Prostate gland (tissue), 2 donors: Measurements from ENCODE around the gene SMAD9. TPM values are rescaled to one million over a fixed set of nuclear protein-coding genes. Genes with fewer than 3 reads are reported as not detected.

Source experiments
- DNase-seq: peaks from one replicate; pipeline ENCODE4 v3.0.0-alpha.2; 2019; ENCODE audit warnings: low spot score
- H3K27ac ChIP-seq, 2 donors: fragments of 200-600 bp; sonication (generic); 2 replicates each; pipeline ENCODE4 v1.5.1; 2017 to 2019
- H3K27me3 ChIP-seq: fragments of 200-600 bp; sonication (generic); replicated peaks from 2 replicates; pipeline ENCODE4 v1.5.1; 2019; ENCODE audit not compliant: insufficient read depth
- H3K36me3 ChIP-seq, 2 donors: fragments of 200-600 bp; sonication (generic); 1 replicate in 1 of 2; 2 replicates in 1 of 2; pipeline versions ENCODE4 v1.5.1 to v1.8.1; 2017 to 2019
- H3K4me1 ChIP-seq: fragments of 200-600 bp; sonication (generic); replicated peaks from 2 replicates; pipeline ENCODE4 v1.5.1; 2019
- H3K4me3 ChIP-seq, 2 donors: fragments of 200-600 bp; sonication (generic); 2 replicates each; pipeline ENCODE4 v1.5.1; 2017 to 2019
- H3K9me3 ChIP-seq: fragments of 200-600 bp; sonication (generic); 2 replicates; pipeline ENCODE4 v1.5.1; 2017
- POLR2A ChIP-seq: fragments of 450-650 bp; IDR thresholded peaks from one replicate; pipeline ENCODE4 v1.6.1; 2016; ENCODE audit warnings: antibody characterized with exemption, mild to moderate bottlenecking
- POLR2AphosphoS5 ChIP-seq: sonication (generic); formaldehyde crosslinking; IDR thresholded peaks from one replicate; pipeline ENCODE4 v1.6.1; 2017; ENCODE audit warnings: antibody characterized with exemption
- WGBS: methylation state at CpG from one replicate; pipeline ENCODE4 v1.1.5; 2018; 5-methylcytosine and 5-hydroxymethylcytosine counted together
- intact Hi-C: fragments of 100-400 bp; cut with DNase I; formaldehyde crosslinking; loops from one replicate; pipeline ENCODE4 v1.14.2; 2022
- total RNA-seq, 2 donors: library from RNA; depleted of rRNA; stranded (reverse); fragments of >200 nt; gene quantifications; one replicate each; pipeline ENCODE4 v1.1.0, GENCODE V29; 2016
- TF ChIP-seq, protein P1 (sequence below), 4 experiments: fragments of 200-600 bp in 2 of 4; fragments of 450-650 bp in 2 of 4; sonication (generic) in 2 of 4; IDR thresholded peaks; 1 replicate in 3 of 4; 2 replicates in 1 of 4; pipeline ENCODE4 v1.5.1; 2016 to 2019; ENCODE audit warnings: antibody characterized with exemption in 4 of 4, mild to moderate bottlenecking in 2 of 4, moderate library complexity in 2 of 4

Gene SMAD9
- total RNA-seq, 2 donors from 2014 or later: 25.1 to 30.7 TPM

DNA sequence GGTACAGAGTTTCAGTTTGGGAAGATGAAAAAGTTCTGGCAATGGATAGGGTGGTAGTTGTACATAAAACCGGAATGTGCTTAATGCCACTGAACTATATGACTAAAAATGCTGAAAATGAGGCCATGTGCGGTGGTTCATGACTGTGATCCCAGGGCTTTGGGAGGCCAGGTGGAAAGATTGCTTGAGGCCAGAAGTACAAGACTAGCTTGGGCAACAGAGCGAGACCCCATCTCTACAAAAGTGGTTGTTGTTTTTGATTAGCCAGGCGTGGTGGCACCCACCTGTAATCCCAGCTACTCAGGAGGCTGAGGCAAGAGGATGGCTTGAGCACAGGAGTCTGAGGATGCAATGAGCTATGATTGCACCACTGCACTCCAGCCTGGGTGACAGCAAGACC lies 12.8 kb downstream of the SMAD9 start:
- H3K27ac ChIP-seq: peak overlapping the region; percentile 56 to 79
- no peak for DNase-seq
- H3K4me3 ChIP-seq: no peak overlapping the region
- intact Hi-C loops: no loop called here
- H3K4me1 ChIP-seq: no peaks in the 10 kb centered on the region
- H3K36me3 ChIP-seq: no peaks in the 10 kb centered on the region
- TF ChIP-seq POLR2AphosphoS5: no peak
- TF ChIP-seq POLR2A: no peak
- TF ChIP-seq, protein P1, sequence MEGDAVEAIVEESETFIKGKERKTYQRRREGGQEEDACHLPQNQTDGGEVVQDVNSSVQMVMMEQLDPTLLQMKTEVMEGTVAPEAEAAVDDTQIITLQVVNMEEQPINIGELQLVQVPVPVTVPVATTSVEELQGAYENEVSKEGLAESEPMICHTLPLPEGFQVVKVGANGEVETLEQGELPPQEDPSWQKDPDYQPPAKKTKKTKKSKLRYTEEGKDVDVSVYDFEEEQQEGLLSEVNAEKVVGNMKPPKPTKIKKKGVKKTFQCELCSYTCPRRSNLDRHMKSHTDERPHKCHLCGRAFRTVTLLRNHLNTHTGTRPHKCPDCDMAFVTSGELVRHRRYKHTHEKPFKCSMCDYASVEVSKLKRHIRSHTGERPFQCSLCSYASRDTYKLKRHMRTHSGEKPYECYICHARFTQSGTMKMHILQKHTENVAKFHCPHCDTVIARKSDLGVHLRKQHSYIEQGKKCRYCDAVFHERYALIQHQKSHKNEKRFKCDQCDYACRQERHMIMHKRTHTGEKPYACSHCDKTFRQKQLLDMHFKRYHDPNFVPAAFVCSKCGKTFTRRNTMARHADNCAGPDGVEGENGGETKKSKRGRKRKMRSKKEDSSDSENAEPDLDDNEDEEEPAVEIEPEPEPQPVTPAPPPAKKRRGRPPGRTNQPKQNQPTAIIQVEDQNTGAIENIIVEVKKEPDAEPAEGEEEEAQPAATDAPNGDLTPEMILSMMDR (IDR thresholded peaks at IDR 0.05): no peak
- no peaks in the 10 kb centered on the region for H3K27me3 ChIP-seq
- H3K9me3 ChIP-seq: no peaks in the 10 kb centered on the region
- 96% methylated on average over 4 of the region's 4 CpGs for WGBS

DNA sequence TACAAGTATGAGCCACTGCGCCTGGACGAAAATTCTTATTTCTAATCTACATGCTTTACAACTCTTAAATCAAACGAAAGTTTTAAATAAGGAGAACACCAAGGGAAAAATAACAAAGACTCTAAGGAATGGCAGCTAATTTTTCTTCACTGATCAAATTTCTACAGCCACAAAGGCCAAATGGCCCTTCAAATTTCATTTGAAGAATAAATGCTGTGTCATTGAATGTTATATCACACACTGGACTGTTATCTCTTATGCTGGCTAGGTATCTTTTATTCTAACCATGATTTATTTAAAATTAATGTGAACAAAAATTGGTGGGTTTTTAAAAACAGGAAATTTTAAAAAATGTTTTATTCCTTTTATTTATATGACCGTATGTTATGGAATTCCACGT lies 14.1 kb downstream of the SMAD9 start:
- Histone ChIP-seq H3K27me3 (no peaks in the 10 kb centered on the region), H3K36me3 (no peaks in the 10 kb centered on the region), H3K4me3 (no peak overlapping the region), H3K9me3 (no peaks in the 10 kb centered on the region), H3K4me1 (no peaks in the 10 kb centered on the region), H3K27ac (no peak overlapping the region)
- TF ChIP-seq, protein P1 (IDR thresholded peaks at IDR 0.05): no peak
- no peak for TF ChIP-seq POLR2AphosphoS5
- no peak for TF ChIP-seq POLR2A
- WGBS: 92% methylated on average over 5 of the region's 5 CpGs
- DNase-seq: no peak
- intact Hi-C loops: no loop called here

DNA sequence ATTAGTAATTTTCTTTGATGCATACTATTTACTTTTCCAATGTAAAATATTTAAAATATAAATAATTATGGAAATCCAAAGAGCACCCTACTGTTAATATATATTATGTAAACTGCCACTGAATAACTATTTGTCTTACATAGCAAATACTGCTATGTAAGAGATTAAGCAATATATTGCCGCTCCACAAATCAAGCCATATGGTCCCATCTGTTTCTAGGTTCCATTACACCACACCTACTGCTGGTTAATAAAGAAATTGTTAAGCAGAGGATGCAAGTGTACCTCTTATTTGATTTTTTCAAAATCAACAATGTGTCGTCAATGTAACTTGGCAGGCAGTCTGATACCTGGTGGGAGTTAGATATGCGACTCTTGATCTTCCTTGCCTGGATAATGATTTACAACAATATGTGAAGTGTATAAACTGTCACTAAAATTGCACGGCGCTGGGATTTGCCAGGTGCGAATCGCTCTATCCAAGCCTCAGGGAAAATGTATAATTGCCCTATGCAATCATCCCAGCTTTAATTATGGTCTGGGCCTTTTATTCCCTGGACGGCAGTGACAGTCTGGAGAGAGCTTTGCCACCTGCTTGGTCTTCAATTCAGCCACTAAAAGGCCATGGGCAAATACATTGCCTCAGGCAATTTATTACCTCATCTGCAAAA lies 16.0 kb downstream of the SMAD9 start:
- no peaks in the 10 kb centered on the region for H3K9me3 ChIP-seq
- intact Hi-C loops: no loop called here
- no peak overlapping the region for H3K27ac ChIP-seq
- TF ChIP-seq, protein P1 (IDR thresholded peaks at IDR 0.05): no peak
- no peak for TF ChIP-seq POLR2A
- H3K27me3 ChIP-seq: no peaks in the 10 kb centered on the region
- no peaks in the 10 kb centered on the region for H3K36me3 ChIP-seq
- H3K4me1 ChIP-seq: no peaks in the 10 kb centered on the region
- H3K4me3 ChIP-seq: no peak overlapping the region
- 69% methylated on average over 8 of the region's 8 CpGs for WGBS
- no peak for DNase-seq

GRCh38 chr13:36897054-36897616 lies 22.9 kb downstream of the SMAD9 start:
- Histone ChIP-seq H3K9me3 (no peaks in the 10 kb centered on the region), H3K36me3 (no peaks in the 10 kb centered on the region), H3K27ac (no peak overlapping the region), H3K27me3 (no peaks in the 10 kb centered on the region), H3K4me3 (no peak overlapping the region), H3K4me1 (no peaks in the 10 kb centered on the region)
- TF ChIP-seq POLR2A (no peak), POLR2AphosphoS5 (no peak)
- TF ChIP-seq, protein P1 (IDR thresholded peaks at IDR 0.05): no peak
- intact Hi-C loops: no loop called here
- DNase-seq: no peak

- Histone ChIP-seq H3K9me3 (no peaks in the 10 kb centered on the region), H3K36me3 (no peaks in the 10 kb centered on the region), H3K4me1 (no peaks in the 10 kb centered on the region), H3K27ac (no peak overlapping the region), H3K27me3 (no peaks in the 10 kb centered on the region), H3K4me3 (no peak overlapping the region)
- TF ChIP-seq POLR2AphosphoS5: no peak
- no peak for TF ChIP-seq POLR2A
- TF ChIP-seq, protein P1 (IDR thresholded peaks at IDR 0.05): no peak
- WGBS: 63% methylated on average over 2 of the region's 2 CpGs
- intact Hi-C loops: no loop called here
- no peak for DNase-seq
These were observed 28.3 kb downstream of the SMAD9 start for GRCh38 chr13:36891752-36892151.
